ENCODE results near the gene TSC1.

The TSC1 gene

GRCh38 chr9:132937463-132937901 lies 6.9 kb downstream of the TSC1 start:
- no peak for DNase-seq (ENCODE audit: low read depth, low spot score)

DNA sequence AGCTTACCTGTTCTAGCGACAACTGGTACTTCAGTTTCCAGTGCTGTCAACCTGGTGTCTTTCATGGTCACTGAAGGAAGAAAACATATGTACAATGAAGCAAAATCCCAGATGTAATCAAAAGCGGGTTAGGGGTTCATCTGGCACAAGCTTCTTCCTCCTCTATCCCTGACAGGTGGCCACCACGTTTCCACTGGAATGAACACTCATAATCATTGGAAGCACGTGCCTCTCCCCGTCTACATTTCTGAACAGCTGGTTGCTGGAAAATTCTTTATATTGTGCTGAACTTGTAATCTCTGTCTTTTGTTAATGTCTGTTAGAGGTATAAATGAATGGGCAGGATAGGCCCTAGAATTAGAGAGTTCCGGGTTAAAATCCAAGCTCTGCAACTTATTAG lies 9.4 kb downstream of the TSC1 start:
- no peak for DNase-seq (ENCODE audit: low read depth, low spot score)

- DNase-seq (ENCODE audit: low read depth, low spot score) = no peak
These were observed 13.2 kb downstream of the TSC1 start for GRCh38 chr9:132931178-132931735.

DNA sequence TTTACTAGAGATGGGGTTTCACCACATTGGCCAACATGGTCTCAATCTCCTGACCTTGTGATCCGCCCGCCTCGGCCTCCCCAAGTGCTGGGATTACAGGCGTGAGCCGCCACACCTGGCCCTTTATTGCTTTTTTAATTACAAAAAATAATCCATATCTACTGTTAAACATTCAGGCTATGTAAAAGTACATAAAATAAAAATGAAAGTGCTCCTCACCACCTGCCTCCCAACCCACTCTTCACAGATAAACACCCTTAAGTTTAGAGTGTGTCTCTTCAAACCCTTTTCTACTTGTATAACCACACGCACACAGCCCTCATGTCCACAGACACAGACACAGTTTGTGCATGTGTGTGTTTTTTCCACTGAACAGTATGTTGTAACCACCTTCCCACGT lies 16.7 kb downstream of the TSC1 start:
- DNase-seq (ENCODE audit: low read depth, low spot score) = no peak

GRCh38 chr9:132923346-132923902 lies 21.0 kb downstream of the TSC1 start:
- DNase-seq (ENCODE audit: low read depth, low spot score) = no peak

DNA sequence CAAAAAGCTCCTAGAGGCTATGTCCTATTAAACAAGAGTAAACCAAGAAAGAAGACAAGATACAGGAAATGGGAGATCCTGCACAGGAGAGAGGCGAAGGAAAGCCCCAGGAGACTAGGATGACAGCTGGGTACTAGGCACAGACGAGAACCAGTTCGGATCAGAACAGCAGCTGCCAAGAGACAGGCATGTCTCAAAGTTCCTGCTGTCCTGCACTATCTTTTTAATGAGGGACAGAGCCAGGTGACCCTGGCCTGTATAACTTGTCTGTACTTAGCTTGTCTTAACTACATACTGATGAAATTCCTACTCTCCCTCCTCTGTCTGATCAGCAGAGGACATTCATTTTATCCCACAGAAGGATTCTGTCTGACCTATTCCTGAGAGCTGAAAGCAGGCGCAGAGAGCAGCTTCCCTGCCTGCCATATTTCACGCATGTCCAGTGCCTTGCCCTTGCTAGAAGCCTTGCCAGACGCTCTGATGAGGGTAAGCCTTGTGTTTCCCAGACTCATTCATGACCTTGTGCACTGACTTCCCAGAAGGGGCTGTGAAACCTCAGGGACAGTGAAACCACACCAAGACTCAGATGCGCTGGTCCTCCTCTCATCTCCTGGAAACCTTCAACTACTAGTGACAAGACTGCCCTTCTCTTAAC lies 24.7 kb downstream of the TSC1 start:
- DNase-seq (ENCODE audit: low read depth, low spot score) = no peak

- DNase-seq (ENCODE audit: low read depth, low spot score) = no peak
These were observed 29.5 kb downstream of the TSC1 start for GRCh38 chr9:132914924-132915323.

- no peak for DNase-seq (ENCODE audit: low read depth, low spot score)
These were observed 32.3 kb downstream of the TSC1 start for GRCh38 chr9:132912131-132912530.

DNA sequence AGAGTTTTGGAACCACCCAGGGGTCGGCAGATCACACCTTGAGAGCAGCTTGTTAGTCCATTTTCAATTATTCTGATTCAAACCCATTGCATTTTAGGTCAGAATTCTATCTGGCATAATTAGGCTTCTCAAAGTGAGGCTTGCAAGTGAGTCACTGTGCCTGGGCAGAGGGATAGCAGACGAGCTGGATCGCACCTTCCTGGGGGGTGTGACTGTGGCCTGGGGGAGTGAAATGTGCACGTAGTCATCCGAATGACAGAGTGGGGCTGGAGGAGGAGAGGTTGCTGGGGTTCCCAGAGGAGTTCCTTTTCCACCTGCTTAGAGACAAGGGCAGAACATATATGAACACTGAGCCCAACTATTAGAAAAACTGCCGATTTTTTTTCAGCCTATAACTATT lies 34.0 kb downstream of the TSC1 start:
- no peak for DNase-seq (ENCODE audit: low read depth, low spot score)

DNA sequence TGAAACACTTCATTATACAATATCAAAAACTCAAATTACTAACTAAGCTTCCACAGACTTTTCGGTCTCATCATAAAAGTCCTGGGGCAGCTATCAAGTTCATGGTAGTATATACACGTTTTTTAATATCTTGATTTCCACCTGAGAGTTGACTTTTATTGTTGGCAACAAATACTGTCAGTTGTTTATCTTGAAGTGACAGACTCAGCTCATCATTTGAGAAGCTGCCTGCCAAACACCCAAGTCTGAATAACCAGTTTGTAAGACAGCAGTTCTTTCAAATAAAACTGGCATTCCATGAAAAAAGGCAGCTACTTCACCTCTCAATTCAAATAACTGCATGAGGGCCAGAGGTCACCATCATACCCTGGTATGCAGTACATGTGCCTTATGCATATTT lies 35.1 kb downstream of the TSC1 start:
- no peak for DNase-seq (ENCODE audit: low read depth, low spot score)

DNA sequence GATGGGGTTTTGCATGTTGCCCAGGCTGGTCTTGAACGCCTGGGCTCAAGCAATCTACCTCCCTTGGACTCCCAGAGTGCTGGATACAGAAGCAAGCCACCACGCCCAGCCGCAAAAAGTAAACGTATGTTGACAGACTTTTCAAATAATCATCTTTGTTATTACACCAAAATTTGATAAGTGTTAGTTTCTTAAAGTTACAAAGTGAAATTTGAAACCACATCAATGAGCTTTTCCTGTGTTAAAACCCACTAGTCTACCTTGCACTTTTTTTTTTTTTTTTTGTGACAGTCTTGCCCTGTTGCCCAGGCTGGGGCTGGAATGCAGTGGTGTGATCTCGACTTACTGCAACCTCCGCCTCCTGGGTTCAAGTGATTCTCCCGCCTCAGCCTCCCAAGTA lies 35.8 kb downstream of the TSC1 start:
- DNase-seq (ENCODE audit: low read depth, low spot score) = no peak

GRCh38 chr9:132905726-132906125 lies 38.7 kb downstream of the TSC1 start:
- DNase-seq (ENCODE audit: low read depth, low spot score) = no peak

DNA sequence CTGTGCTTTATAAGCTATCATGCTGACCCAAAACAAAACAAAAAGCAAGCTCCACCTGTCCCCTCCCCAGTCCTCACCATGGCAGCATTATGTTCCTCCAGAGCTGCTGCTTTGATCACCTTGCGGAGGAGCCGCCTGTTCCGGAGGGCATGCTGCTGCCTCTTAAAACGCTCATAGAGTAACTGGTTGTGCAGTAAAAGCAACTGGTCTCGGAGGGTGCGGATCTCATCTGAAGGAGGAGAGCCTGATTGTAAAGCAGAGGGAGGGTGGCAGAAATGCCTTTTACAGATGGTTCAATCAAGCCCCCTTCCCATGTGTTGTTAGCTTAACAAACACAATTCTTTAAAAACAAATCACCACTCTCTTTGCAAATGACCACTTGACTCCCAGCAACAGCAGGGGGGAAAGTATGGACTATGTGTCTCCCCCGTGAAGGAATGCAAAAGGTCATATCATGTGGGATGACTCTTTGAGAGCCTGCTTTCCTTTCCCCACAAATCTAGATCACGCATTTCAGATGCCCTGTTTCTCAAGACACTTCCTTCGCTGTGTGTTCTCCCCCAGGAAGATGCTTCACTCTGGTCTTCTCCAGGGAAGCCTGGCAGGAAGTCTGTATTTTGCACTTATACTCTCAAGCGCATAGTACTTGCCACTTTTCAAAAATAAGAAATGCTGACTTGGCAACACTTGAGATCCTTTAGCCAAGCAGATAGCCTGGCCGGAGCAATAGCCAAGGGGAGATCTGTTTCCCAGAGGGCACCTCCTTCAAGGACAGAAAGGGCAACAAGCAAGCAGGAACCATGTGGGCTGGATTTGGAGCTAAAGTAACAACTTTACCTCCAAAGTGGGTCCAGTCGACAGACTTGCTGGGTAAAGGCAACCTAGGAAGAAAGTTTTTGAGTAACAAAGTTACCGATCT lies 40.6 kb downstream of the TSC1 start:
- no peak for DNase-seq (ENCODE audit: low read depth, low spot score)

- DNase-seq (ENCODE audit: low read depth, low spot score) = peak; percentile 57
These were observed 42.3 kb downstream of the TSC1 start for GRCh38 chr9:132901858-132902831.

- no peak for DNase-seq (ENCODE audit: low read depth, low spot score)
These were observed 46.4 kb downstream of the TSC1 start for GRCh38 chr9:132898051-132898450.

DNA sequence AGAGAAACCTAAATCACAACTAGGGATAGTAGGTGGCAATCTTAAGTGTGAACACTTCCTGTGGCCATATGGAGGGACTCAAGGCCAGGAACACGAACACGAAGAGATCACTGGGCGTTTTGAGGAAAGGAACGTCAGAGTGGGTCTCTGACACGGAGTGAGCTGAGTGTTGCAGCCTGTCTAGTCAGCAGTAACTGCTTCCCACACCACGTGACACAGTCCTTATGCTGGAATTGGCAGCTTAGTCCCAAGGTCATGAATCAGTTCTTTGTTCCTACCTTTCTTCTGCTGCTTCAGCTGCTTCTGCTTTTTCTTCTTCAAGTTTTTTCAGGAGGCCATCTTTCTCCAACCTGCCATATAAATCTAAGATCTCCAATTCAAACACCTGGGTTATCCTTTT lies 47.5 kb downstream of the TSC1 start:
- no peak for DNase-seq (ENCODE audit: low read depth, low spot score)

DNA sequence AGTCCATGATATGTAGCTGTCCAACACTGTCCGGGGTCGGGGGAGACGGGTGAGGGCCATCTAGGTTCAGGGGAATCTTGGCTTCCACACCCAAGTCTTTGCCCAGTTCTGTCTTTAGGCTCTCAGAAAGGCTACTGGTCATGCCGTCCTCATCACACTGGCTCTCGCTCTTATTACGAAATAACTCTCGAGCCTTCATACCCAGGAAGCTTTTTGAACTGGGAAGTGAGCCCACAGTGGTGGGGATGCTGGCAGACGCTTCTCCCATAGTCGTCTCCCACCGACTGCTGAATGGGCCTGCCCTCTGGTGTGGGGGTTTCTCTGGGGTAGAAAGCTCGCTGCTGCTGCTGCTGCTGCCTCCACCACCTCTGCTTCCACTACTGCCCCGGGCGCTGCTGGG lies 48.2 kb downstream of the TSC1 start:
- DNase-seq (ENCODE audit: low read depth, low spot score) = no peak

- DNase-seq (ENCODE audit: low read depth, low spot score) = no peak
These were observed 49.3 kb downstream of the TSC1 start for GRCh38 chr9:132894862-132895835.

DNA sequence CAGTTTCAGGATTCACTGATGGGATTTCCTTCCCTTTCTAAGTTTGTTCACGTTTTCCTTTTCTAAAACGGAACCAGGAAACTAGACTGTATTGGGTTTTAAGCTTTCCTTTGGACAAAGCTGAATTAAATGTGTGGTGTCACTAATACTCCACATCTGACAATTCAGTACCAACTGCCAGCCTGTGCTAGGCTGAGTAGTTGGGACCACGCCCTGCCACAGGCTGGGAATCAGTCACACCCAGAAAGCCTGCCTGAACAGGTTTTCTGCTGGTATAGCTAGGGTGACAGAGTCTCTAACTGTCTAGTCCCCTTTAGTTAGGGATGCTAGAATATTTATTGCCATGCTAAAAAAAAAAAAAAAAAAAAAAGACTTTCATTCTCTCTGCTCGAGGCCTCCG lies 50.1 kb downstream of the TSC1 start:
- DNase-seq (ENCODE audit: low read depth, low spot score) = no peak

GRCh38 chr9:132892400-132892799 lies 52.0 kb downstream of the TSC1 start:
- DNase-seq (ENCODE audit: low read depth, low spot score) = no peak

Data from activated naive CD8-positive, alpha-beta T cell treated with anti-CD3 and anti-CD28 coated beads, Interleukin-2, amount 50 U/mL, for 16 hours (primary cell).